Progenitor cell of endocrine pancreas (in vitro differentiated cells): Measurements from ENCODE around the gene OSBPL1A. TPM values are rescaled to one million over a fixed set of nuclear protein-coding genes. Genes with fewer than 3 reads are reported as not detected.
"Not testable (repeated sequence)": the region's sequence is repeated elsewhere in the genome, so short reads cannot be mapped to it uniquely, and the experiment has no call there.

Source experiments
- DNase-seq: peaks from one replicate; pipeline ENCODE4 v3.0.0; 2021; ENCODE audit warnings: low spot score; ENCODE audit not compliant: unreplicated experiment
- H3K27ac Mint-ChIP-seq: 2 replicates; pipeline ENCODE4 v1.8.0; 2021; ENCODE audit warnings: mild to moderate bottlenecking, moderate library complexity, mixed read lengths
- H3K27me3 Mint-ChIP-seq: 2 replicates; pipeline ENCODE4 v1.8.0; 2021; ENCODE audit warnings: mixed read lengths
- H3K36me3 Mint-ChIP-seq: 2 replicates; pipeline ENCODE4 v1.8.0; 2022; ENCODE audit warnings: mixed read lengths; ENCODE audit not compliant: insufficient read depth
- H3K4me1 Mint-ChIP-seq: 2 replicates; pipeline ENCODE4 v1.8.0; 2021; ENCODE audit warnings: low read depth, mixed read lengths
- H3K4me3 Mint-ChIP-seq: 2 replicates; pipeline ENCODE4 v1.8.0; 2021; ENCODE audit warnings: low read depth, mild to moderate bottlenecking, moderate library complexity, mixed read lengths
- H3K9me3 Mint-ChIP-seq: 2 replicates; pipeline ENCODE4 v1.8.0; 2021; ENCODE audit warnings: low read depth, mixed read lengths
- total RNA-seq: library from RNA; stranded (reverse); gene quantifications from 2 replicates; pipeline ENCODE4 v1.2.1, GENCODE V29; 2021
- TF ChIP-seq, protein P1 (sequence below): fragments of 200-600 bp; sonication (generic); IDR thresholded peaks from one replicate; pipeline ENCODE4 v1.5.0; 2021; ENCODE audit warnings: antibody characterized with exemption, mild to moderate bottlenecking; ENCODE audit not compliant: unreplicated experiment

OSBPL1A gene
- total RNA-seq, 1 donor from 2014 or later = 15.0 TPM

DNA sequence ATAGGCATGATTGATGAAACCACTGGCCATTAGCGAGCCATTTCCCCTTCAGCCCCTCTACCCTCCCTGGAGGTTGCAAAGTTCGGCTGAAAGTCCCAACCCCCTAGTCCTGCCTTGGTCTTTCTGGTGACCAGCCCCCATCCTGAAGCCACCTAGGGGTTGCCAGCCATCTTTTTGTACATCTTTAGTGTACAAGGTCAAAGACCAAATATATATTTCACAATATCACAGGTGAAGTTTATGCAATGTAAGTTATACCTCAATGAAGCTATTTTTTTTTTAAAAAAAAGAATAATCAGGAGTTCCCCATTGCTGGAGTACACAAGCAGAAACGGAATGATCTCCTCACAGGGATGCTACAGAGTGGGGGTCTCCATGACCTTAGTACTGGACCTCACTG is 31.3 kb downstream of the OSBPL1A start:
- Mint-ChIP-seq H3K4me3 (no peak overlapping the region), H3K4me1 (peaks cover 8% of the 10 kb centered on the region), H3K27me3 (peaks cover 6% of the 10 kb centered on the region), H3K27ac (no peak overlapping the region), H3K36me3 (no peaks in the 10 kb centered on the region), H3K9me3 (no peaks in the 10 kb centered on the region)
- TF ChIP-seq, protein P1, sequence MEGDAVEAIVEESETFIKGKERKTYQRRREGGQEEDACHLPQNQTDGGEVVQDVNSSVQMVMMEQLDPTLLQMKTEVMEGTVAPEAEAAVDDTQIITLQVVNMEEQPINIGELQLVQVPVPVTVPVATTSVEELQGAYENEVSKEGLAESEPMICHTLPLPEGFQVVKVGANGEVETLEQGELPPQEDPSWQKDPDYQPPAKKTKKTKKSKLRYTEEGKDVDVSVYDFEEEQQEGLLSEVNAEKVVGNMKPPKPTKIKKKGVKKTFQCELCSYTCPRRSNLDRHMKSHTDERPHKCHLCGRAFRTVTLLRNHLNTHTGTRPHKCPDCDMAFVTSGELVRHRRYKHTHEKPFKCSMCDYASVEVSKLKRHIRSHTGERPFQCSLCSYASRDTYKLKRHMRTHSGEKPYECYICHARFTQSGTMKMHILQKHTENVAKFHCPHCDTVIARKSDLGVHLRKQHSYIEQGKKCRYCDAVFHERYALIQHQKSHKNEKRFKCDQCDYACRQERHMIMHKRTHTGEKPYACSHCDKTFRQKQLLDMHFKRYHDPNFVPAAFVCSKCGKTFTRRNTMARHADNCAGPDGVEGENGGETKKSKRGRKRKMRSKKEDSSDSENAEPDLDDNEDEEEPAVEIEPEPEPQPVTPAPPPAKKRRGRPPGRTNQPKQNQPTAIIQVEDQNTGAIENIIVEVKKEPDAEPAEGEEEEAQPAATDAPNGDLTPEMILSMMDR = no peak
- no peak for DNase-seq

GRCh38 chr18:24364177-24364576 is 33.4 kb downstream of the OSBPL1A start:
- no peak overlapping the region for H3K4me3 Mint-ChIP-seq
- TF ChIP-seq, protein P1 = no peak
- peaks cover 9% of the 10 kb centered on the region for H3K4me1 Mint-ChIP-seq
- H3K36me3 Mint-ChIP-seq = no peaks in the 10 kb centered on the region
- peak overlapping the region; percentile 21 for H3K27ac Mint-ChIP-seq
- no peaks in the 10 kb centered on the region for H3K9me3 Mint-ChIP-seq
- no peaks in the 10 kb centered on the region for H3K27me3 Mint-ChIP-seq
- DNase-seq = no peak

- Mint-ChIP-seq H3K4me3 (no peak overlapping the region), H3K36me3 (no peaks in the 10 kb centered on the region), H3K4me1 (peaks cover 4% of the 10 kb centered on the region), H3K27me3 (no peaks in the 10 kb centered on the region), H3K9me3 (no peaks in the 10 kb centered on the region), H3K27ac (peak overlapping the region; percentile 86)
- DNase-seq = no peak
- TF ChIP-seq, protein P1 = no peak
Observed at GRCh38 chr18:24362757-24363156, 34.9 kb downstream of the OSBPL1A start.

DNA sequence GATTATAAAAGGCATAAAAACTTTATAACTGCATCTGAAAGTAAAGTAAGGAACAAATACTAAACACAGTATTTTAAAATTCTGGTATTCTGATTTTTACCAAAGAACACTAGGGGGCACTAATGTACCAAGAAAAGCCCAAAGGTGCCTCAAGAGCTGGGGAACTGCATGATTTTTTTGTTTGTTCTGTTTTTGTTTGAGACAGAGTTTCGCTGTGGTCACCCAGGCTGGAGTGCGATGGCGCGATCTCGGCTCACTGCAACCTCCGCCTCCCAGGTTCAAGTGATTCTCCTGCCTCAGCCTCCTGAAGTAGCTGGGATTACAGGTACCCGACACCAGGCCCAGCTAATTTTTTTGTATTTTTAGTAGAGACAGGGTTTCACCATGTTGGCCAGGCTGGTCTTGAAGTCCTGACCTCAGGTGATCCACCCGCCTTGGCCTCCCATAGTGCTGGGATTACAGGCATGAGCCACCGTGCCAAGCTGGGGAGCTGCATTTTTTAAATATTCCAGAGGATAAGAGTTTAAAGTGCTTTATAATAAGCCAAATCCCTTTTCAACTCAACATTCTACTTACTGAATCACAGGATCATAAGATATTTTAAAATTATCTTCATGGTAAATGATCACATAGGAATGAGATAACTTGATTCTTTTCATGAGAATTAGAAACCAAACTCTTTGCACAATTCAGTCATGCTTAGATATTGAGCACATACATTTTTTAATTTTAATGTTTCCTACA is 37.7 kb downstream of the OSBPL1A start:
- Mint-ChIP-seq H3K27ac (peak overlapping the region; percentile 45), H3K4me3 (peak overlapping the region; percentile 45)
- not testable (repeated sequence) for H3K36me3 Mint-ChIP-seq, DNase-seq, H3K27me3 Mint-ChIP-seq, H3K9me3 Mint-ChIP-seq, H3K4me1 Mint-ChIP-seq
- TF ChIP-seq, protein P1 = peak; percentile 83

- Mint-ChIP-seq H3K4me3 (no peak overlapping the region), H3K9me3 (peaks cover 3% of the 10 kb centered on the region), H3K4me1 (no peaks in the 10 kb centered on the region), H3K27me3 (no peaks in the 10 kb centered on the region), H3K36me3 (peaks cover 1% of the 10 kb centered on the region), H3K27ac (no peak overlapping the region)
- DNase-seq = no peak
- TF ChIP-seq, protein P1 = no peak
Observed at GRCh38 chr18:24354278-24354677, 43.3 kb downstream of the OSBPL1A start.
